ENCODE data around the gene COL6A1.
"Not testable (repeated sequence)": the region's sequence is repeated elsewhere in the genome, so short reads cannot be mapped to it uniquely, and the experiment has no call there.

The COL6A1 gene

DNA sequence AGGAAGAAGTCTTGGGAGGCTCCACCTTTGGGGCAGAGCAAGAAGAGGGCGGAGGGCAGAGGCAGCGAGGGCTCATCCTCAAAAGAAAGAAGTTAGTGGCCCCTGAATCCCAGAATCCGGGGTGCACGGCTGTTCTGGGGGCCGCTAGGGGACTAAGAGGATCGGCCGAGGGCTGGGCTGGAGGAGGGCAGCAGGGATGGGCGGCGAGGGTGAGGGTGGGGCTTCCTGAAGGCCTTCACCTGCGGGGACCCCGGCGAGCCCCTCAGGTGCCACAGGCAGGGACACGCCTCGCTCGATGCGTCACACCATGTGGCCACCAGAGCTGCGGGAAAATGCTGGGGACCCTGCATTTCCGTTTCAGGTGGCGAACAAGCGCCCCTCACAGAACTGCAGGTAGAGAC is 23.9 kb downstream of the COL6A1 start:
- H3K4me3 ChIP-seq (ENCODE audit: low read depth, low read length) = no peak overlapping the region
- no peaks in the 10 kb centered on the region for H3K36me3 ChIP-seq (ENCODE audit: control insufficient read depth, insufficient read depth, low read length)
- H3K4me1 ChIP-seq = no peaks in the 10 kb centered on the region
- no peaks in the 10 kb centered on the region for H3K27me3 ChIP-seq (ENCODE audit: control insufficient read depth, insufficient read depth, low read length)
- H2AFZ ChIP-seq = no peak overlapping the region
- H3K79me2 ChIP-seq = no peaks in the 10 kb centered on the region
- no peaks in the 10 kb centered on the region for H3K9me3 ChIP-seq (ENCODE audit: control insufficient read depth, low read length)
- no peak overlapping the region for H3K9ac ChIP-seq
- no peak overlapping the region for H3K27ac ChIP-seq
- TF ChIP-seq, protein P1, sequence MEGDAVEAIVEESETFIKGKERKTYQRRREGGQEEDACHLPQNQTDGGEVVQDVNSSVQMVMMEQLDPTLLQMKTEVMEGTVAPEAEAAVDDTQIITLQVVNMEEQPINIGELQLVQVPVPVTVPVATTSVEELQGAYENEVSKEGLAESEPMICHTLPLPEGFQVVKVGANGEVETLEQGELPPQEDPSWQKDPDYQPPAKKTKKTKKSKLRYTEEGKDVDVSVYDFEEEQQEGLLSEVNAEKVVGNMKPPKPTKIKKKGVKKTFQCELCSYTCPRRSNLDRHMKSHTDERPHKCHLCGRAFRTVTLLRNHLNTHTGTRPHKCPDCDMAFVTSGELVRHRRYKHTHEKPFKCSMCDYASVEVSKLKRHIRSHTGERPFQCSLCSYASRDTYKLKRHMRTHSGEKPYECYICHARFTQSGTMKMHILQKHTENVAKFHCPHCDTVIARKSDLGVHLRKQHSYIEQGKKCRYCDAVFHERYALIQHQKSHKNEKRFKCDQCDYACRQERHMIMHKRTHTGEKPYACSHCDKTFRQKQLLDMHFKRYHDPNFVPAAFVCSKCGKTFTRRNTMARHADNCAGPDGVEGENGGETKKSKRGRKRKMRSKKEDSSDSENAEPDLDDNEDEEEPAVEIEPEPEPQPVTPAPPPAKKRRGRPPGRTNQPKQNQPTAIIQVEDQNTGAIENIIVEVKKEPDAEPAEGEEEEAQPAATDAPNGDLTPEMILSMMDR (IDR thresholded peaks at IDR 0.05) = no peak
- H3K4me2 ChIP-seq (ENCODE audit: low read length) = no peak overlapping the region

DNA sequence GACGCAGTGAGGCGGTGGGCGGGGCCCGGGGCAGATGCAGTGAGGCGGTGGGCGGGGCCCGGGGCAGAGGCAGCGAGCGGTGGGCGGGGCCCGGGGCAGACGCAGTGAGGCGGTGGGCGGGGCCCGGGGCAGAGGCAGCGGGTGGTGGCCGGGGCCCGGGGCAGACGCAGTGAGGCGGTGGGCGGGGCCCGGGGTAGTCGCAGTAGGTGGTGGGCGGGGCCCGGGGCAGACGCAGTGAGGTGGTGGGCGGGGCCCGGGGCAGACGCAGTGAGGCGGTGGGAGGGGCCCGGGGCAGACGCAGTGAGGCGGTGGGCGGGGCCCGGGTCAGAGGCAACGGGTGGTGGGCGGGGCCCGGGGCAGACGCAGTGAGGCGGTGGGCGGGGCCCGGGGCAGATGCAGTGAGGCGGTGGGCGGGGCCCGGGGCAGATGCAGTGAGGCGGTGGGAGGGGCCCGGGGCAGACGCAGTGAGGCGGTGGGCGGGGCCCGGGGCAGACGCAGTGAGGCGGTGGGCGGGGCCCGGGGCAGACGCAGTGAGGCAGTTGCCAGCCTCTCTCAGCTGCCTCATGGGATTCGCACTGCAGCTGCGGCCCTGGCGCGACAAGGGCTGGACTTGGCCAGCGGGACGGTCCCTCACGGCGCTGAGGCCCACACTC is 24.4 kb downstream of the COL6A1 start:
- not testable (repeated sequence) for H3K27ac ChIP-seq; H3K4me3 ChIP-seq (ENCODE audit: low read depth, low read length); H3K4me1 ChIP-seq; H3K79me2 ChIP-seq; H3K4me2 ChIP-seq (ENCODE audit: low read length); H3K9ac ChIP-seq; H2AFZ ChIP-seq; H3K27me3 ChIP-seq (ENCODE audit: control insufficient read depth, insufficient read depth, low read length); H3K36me3 ChIP-seq (ENCODE audit: control insufficient read depth, insufficient read depth, low read length); H3K9me3 ChIP-seq (ENCODE audit: control insufficient read depth, low read length)

DNA sequence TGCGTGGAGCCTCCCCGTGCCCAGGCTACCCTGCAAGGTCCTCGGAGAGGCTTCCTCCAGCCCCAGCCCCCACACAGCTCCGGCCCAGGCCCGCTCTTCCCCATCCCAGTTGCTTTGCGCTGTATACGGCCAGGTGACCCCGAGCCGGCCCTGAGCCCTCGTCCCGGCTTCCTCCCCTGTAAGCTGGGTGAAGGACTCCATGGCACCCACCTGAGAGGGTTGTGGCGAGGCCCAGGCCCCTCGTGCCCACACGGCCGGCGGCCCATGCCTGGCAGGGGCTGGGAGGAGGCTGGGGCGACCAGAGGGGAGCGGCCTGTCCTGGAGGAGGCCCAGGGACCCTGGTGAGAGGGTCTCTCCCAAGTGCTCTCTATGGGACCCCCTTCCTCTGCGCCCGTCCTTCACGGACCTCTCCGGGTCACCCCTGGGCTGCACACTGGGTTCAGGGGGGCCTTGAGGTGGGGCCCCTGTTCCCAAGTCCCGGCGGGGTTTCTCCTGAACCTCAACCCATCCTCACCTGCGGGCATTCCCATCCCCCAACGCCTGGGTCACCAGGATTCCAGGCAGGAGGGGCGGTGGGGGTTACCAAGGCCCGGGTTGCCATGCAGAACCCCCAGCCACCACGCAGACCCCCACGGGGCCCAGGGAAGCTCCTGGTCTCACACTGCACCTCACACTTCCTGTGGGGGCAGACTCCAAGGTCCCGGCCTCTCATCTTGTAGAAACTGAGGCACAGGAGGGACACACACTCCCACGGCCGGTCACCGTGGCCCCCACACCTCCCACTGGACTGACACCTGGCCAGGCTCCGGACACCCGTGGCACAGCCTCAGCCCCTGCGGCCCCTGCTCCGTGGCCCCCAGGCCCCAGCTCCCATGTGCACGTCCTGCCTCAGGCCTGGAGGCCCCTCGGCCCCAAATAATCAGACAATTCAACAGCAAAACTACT is 25.2 kb downstream of the COL6A1 start:
- H3K27me3 ChIP-seq (ENCODE audit: control insufficient read depth, insufficient read depth, low read length) = no peaks in the 10 kb centered on the region
- H3K4me1 ChIP-seq = no peaks in the 10 kb centered on the region
- no peak overlapping the region for H2AFZ ChIP-seq
- no peak overlapping the region for H3K9ac ChIP-seq
- no peak overlapping the region for H3K27ac ChIP-seq
- no peaks in the 10 kb centered on the region for H3K9me3 ChIP-seq (ENCODE audit: control insufficient read depth, low read length)
- H3K36me3 ChIP-seq (ENCODE audit: control insufficient read depth, insufficient read depth, low read length) = no peaks in the 10 kb centered on the region
- H3K4me3 ChIP-seq (ENCODE audit: low read depth, low read length) = no peak overlapping the region
- H3K4me2 ChIP-seq (ENCODE audit: low read length) = no peak overlapping the region
- no peaks in the 10 kb centered on the region for H3K79me2 ChIP-seq
- TF ChIP-seq, protein P1 (IDR thresholded peaks at IDR 0.05) = no peak

DNA sequence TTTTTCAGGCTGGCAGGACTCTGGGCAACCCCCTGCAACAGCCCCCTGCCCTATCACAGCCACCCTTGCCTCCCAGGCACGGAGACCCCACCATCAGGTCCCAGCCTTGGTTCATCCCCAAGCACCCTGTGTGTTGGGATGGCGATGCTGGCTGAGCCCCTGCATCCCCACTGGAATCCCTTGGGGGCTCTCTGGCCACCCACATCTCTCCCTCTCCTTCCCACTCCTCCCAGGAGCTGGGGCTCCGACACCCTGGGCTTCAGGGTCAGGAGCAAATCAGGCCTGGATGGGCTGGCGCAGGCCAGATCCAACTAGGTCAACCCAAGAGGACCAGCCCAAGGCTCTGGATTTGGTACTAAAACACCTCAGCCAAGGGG is 25.9 kb downstream of the COL6A1 start:
- H3K9me3 ChIP-seq (ENCODE audit: control insufficient read depth, low read length) = no peaks in the 10 kb centered on the region
- no peaks in the 10 kb centered on the region for H3K79me2 ChIP-seq
- TF ChIP-seq, protein P1 (IDR thresholded peaks at IDR 0.05) = no peak
- H3K4me3 ChIP-seq (ENCODE audit: low read depth, low read length) = no peak overlapping the region
- H3K27ac ChIP-seq = no peak overlapping the region
- no peaks in the 10 kb centered on the region for H3K27me3 ChIP-seq (ENCODE audit: control insufficient read depth, insufficient read depth, low read length)
- no peaks in the 10 kb centered on the region for H3K4me1 ChIP-seq
- H3K4me2 ChIP-seq (ENCODE audit: low read length) = no peak overlapping the region
- no peak overlapping the region for H3K9ac ChIP-seq
- H3K36me3 ChIP-seq (ENCODE audit: control insufficient read depth, insufficient read depth, low read length) = no peaks in the 10 kb centered on the region
- no peak overlapping the region for H2AFZ ChIP-seq

DNA sequence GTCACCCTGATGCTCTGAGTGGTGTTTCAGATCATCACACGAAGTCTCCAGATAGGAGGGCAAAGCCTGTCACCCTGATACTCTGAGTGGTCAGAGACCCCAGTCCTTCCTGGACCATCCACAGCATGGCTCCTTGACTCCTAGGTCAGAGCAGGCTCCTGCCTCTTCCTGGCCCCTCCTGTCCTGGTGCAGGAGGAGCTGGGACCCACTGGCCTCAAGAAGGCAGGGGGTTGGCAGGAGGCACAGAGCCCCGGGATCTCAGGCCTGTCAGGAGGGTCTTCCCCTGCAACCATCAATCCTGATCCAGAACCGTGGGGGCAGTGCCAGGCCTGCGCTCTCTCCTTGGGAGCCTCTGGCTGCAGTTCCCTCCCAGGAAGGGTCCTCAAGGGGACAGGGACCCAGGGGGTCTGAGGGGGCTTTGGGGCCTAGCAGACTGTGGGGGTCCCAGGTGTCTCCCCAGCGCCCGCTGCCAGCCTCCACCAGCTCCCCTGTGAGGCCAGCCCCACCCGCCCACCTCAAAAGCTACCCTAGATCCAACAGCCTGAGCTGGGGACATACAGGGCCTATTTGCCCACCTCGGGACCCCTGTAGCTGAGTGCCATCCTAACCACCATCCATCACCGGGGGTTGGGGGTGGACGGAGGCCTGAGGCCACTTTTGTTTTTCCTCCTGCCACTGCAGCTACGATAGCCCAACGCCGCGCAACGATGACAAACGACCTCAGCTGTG is 27.5 kb downstream of the COL6A1 start:
- Histone ChIP-seq H3K4me1 (no peaks in the 10 kb centered on the region), H3K27ac (no peak overlapping the region), H2AFZ (no peak overlapping the region), H3K9ac (no peak overlapping the region), H3K27me3 (ENCODE audit: control insufficient read depth, insufficient read depth, low read length) (no peaks in the 10 kb centered on the region), H3K36me3 (ENCODE audit: control insufficient read depth, insufficient read depth, low read length) (no peaks in the 10 kb centered on the region), H3K4me2 (ENCODE audit: low read length) (no peak overlapping the region), H3K79me2 (no peaks in the 10 kb centered on the region), H3K4me3 (ENCODE audit: low read depth, low read length) (no peak overlapping the region), H3K9me3 (ENCODE audit: control insufficient read depth, low read length) (no peaks in the 10 kb centered on the region)
- TF ChIP-seq, protein P1 (IDR thresholded peaks at IDR 0.05) = no peak
